ENCODE results near the gene DRC7.

DRC7 gene

GRCh38 chr16:57753448-57754353 is 59.1 kb downstream of the DRC7 start:
- no peak for DNase-seq

GRCh38 chr16:57754354-57755060 is 59.9 kb downstream of the DRC7 start:
- no peak for DNase-seq

GRCh38 chr16:57755061-57755684 is 60.6 kb downstream of the DRC7 start:
- DNase-seq, result no peak

GRCh38 chr16:57755726-57756423 is 61.3 kb downstream of the DRC7 start:
- no peak for DNase-seq

- DNase-seq, result no peak
Measured at GRCh38 chr16:57756424-57757325, 62.1 kb downstream of the DRC7 start.

- peak; percentile 89 for DNase-seq
Measured at GRCh38 chr16:57757326-57757786, 62.8 kb downstream of the DRC7 start.

- DNase-seq, result no peak
Measured at GRCh38 chr16:57757883-57758282, 63.3 kb downstream of the DRC7 start.

- no peak for DNase-seq
Measured at GRCh38 chr16:57758331-57759117, 63.9 kb downstream of the DRC7 start.

GRCh38 chr16:57759131-57759530 is 64.5 kb downstream of the DRC7 start:
- DNase-seq, result no peak

- DNase-seq, result no peak
Measured at GRCh38 chr16:57759541-57760356, 65.1 kb downstream of the DRC7 start.

GRCh38 chr16:57760357-57761160 is 66.0 kb downstream of the DRC7 start:
- no peak for DNase-seq

- DNase-seq, result no peak
Measured at GRCh38 chr16:57761301-57761700, 66.7 kb downstream of the DRC7 start.

GRCh38 chr16:57761957-57762356 is 67.4 kb downstream of the DRC7 start:
- no peak for DNase-seq

GRCh38 chr16:57762365-57763040 is 67.9 kb downstream of the DRC7 start:
- no peak for DNase-seq

GRCh38 chr16:57763285-57764005 is 68.8 kb downstream of the DRC7 start:
- DNase-seq, result no peak

- no peak for DNase-seq
Measured at GRCh38 chr16:57764006-57764340, 69.4 kb downstream of the DRC7 start.

- DNase-seq, result no peak
Measured at GRCh38 chr16:57764341-57765159, 69.9 kb downstream of the DRC7 start.
